HepG2 (cell line): ENCODE results near the gene DNAJA1. TPM values are rescaled to one million over a fixed set of nuclear protein-coding genes. Genes with fewer than 3 reads are reported as not detected.

Experiments
- KIAA2018 ChIP-seq: sonication (generic); formaldehyde crosslinking; IDR thresholded peaks from 2 replicates; pipeline ENCODE4 v1.5.0; 2020; ENCODE audit warnings: mild to moderate bottlenecking, missing genetic modification reagents, borderline replicate concordance
- MYNN ChIP-seq: sonication (generic); formaldehyde crosslinking; IDR thresholded peaks from 2 replicates; pipeline ENCODE4 v1.4.0; 2020; ENCODE audit warnings: mild to moderate bottlenecking, low read depth, missing genetic modification reagents
- PTBP1 ChIP-seq: fragments of 200-400 bp; formaldehyde crosslinking; IDR thresholded peaks from 2 replicates; pipeline ENCODE4 v1.6.1; 2018; ENCODE audit warnings: low read length, low read depth; ENCODE audit not compliant: poor library complexity, severe bottlenecking
- RBM22 ChIP-seq: fragments of 200-400 bp; formaldehyde crosslinking; optimal IDR thresholded peaks from 2 replicates; pipeline ENCODE3; 2017; ENCODE audit warnings: mild to moderate bottlenecking, low read length, moderate library complexity
- SIX4 ChIP-seq: sonication (generic); formaldehyde crosslinking; IDR thresholded peaks from 2 replicates; pipeline ENCODE4 v1.4.0; 2020; ENCODE audit warnings: missing genetic modification reagents
- ZNF33B ChIP-seq: sonication (generic); formaldehyde crosslinking; IDR thresholded peaks from 2 replicates; pipeline ENCODE4 v1.5.1; 2020; ENCODE audit warnings: mild to moderate bottlenecking, missing genetic modification reagents
- ZNF546 ChIP-seq: sonication (generic); formaldehyde crosslinking; conservative IDR thresholded peaks from 2 replicates; pipeline ENCODE4 v1.8.1; 2023; ENCODE audit warnings: mild to moderate bottlenecking, missing genetic modification reagents
- ZNF562 ChIP-seq: sonication (generic); formaldehyde crosslinking; IDR thresholded peaks from 2 replicates; pipeline ENCODE4 v1.8.0; 2022; ENCODE audit warnings: missing genetic modification reagents, borderline replicate concordance
- ZNF770 ChIP-seq: sonication (generic); formaldehyde crosslinking; IDR thresholded peaks from 2 replicates; pipeline ENCODE4 v1.5.0; 2020; ENCODE audit warnings: mild to moderate bottlenecking, missing genetic modification reagents
- polyA plus RNA-seq, 8 experiments: library from polyadenylated mRNA; depleted of rRNA in 3 of 8; stranded (reverse) in 7 of 8; unstranded in 1 of 8; fragments of >200 nt; fragmentation: Illumina TruSeq in 4 of 8; extraction: Trizol in 4 of 8; gene quantifications; 2 replicates each; pipeline versions ENCODE4 v1.2.1 to v1.2.3, GENCODE V29; 2011 to 2016; ENCODE audit warnings: low read depth in 4 of 8, missing spikeins in 1 of 8, mixed read lengths in 1 of 8; ENCODE audit not compliant: insufficient read depth in 1 of 8
- total RNA-seq, 5 experiments: library from RNA; depleted of rRNA; stranded (reverse); fragments of >200 nt; fragmentation: Illumina TruSeq; extraction: Trizol; gene quantifications; 2 replicates each; pipeline ENCODE4 v1.2.3, GENCODE V29; 2016; ENCODE audit warnings: low read depth in 1 of 5
- TF ChIP-seq, protein P1 (sequence below): sonication (generic); formaldehyde crosslinking; IDR thresholded peaks from 2 replicates; pipeline ENCODE4 v1.5.1; 2020; ENCODE audit warnings: mild to moderate bottlenecking, missing genetic modification reagents, moderate library complexity

The DNAJA1 gene
- total and polyA plus RNA-seq, 2 of the 13 experiments (the other 11 are each of a cell fraction or from before 2014, with no cell fraction given) = 95.9 to 306 TPM

DNA sequence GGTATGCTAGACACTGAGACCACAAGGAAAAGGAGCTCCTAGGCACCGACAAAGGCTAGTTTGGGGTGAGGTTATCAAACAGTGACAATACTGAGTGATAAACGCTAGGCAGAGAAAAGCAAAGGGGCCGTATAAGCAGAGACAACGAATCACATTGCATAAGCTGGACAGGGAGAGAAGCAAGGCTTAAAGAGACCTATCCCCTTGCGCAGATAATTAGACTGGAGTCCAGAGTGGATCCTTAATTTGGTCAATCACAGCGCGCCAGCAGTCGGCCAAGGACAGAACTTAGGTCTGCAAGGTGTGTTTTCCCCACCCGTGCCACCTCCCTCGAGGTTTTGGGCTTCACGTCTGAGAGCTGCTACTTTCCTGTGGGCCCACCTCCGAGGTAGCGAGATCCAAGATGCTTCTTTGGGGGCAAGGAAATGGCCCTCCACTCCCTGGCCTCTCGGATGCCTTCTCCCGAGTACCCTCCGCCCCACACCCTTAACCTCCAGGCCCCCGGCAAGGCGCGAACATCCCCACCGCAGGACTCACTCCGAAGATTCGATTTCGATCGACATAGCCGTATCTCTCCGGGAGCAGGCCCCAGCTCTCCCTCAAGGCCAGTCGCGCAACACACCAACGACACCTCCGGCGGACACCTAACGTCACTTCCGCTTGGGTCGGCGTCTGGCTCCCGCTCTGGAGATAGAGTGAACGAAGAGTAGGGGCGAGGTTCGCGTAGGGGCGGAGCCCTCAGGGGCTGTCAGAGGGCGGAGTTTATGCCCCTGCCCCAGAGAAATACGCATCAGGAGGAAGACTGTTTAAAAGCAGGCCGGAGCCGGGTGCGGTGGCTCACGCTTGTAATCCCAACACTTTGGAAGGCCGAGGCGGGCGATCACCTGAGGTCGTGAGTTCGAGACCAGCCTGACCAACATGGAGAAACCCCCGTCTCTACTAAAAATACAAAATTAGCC is 51.3 kb downstream of the DNAJA1 start, which contains the start of gene SMU1 (continued):
- no peak for TF ChIP-seq KIAA2018 (CRISPR knock-in tag)
- TF ChIP-seq ZNF546 (CRISPR knock-in tag) = peak; percentile 84; the same call in 1 of the 2 replicates
- no peak for TF ChIP-seq MYNN
- TF ChIP-seq ZNF770 (CRISPR knock-in tag) = peak; percentile 40
- TF ChIP-seq, protein P1, sequence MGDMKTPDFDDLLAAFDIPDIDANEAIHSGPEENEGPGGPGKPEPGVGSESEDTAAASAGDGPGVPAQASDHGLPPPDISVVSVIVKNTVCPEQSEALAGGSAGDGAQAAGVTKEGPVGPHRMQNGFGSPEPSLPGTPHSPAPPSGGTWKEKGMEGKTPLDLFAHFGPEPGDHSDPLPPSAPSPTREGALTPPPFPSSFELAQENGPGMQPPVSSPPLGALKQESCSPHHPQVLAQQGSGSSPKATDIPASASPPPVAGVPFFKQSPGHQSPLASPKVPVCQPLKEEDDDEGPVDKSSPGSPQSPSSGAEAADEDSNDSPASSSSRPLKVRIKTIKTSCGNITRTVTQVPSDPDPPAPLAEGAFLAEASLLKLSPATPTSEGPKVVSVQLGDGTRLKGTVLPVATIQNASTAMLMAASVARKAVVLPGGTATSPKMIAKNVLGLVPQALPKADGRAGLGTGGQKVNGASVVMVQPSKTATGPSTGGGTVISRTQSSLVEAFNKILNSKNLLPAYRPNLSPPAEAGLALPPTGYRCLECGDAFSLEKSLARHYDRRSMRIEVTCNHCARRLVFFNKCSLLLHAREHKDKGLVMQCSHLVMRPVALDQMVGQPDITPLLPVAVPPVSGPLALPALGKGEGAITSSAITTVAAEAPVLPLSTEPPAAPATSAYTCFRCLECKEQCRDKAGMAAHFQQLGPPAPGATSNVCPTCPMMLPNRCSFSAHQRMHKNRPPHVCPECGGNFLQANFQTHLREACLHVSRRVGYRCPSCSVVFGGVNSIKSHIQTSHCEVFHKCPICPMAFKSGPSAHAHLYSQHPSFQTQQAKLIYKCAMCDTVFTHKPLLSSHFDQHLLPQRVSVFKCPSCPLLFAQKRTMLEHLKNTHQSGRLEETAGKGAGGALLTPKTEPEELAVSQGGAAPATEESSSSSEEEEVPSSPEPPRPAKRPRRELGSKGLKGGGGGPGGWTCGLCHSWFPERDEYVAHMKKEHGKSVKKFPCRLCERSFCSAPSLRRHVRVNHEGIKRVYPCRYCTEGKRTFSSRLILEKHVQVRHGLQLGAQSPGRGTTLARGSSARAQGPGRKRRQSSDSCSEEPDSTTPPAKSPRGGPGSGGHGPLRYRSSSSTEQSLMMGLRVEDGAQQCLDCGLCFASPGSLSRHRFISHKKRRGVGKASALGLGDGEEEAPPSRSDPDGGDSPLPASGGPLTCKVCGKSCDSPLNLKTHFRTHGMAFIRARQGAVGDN (CRISPR knock-in tag) = peak; percentile 96
- TF ChIP-seq ZNF33B (CRISPR knock-in tag) = no peak; the same call in 1 of the 2 replicates
- no peak for TF ChIP-seq RBM22
- no peak for TF ChIP-seq ZNF562 (CRISPR knock-in tag)
- TF ChIP-seq PTBP1 = no peak
- 0 out of 2 replicates have a peak, but pooled peaks have one; percentile 9 for TF ChIP-seq SIX4 (CRISPR knock-in tag)
